ENCODE results near the gene C16orf92. TPM values are rescaled to one million over a fixed set of nuclear protein-coding genes. Genes with fewer than 3 reads are reported as not detected.
A peak's percentile ranks its signal among the peaks of the same experiment; 100 is the strongest.

C16orf92 gene
- total RNA-seq, 1 donor from 2014 or later = not detected

- H3K4me3 ChIP-seq = no peak overlapping the region
- H4K20me1 ChIP-seq (ENCODE audit: low read depth) = no peaks in the 10 kb centered on the region
- H3K27me3 ChIP-seq = no peaks in the 10 kb centered on the region
- no peak for DNase-seq (ENCODE audit: low spot score)
- H3K27ac ChIP-seq = no peak overlapping the region
- Mint-ChIP-seq H3K27me3 (ENCODE audit: insufficient read depth, low read depth) (peaks cover 6% of the 10 kb centered on the region), H3K4me3 (no peak overlapping the region), H3K27ac (no peak overlapping the region), H3K4me1 (peaks cover 29% of the 10 kb centered on the region), H3K36me3 (peaks cover 15% of the 10 kb centered on the region), H3K9me3 (no peaks in the 10 kb centered on the region)
- no peak overlapping the region for H2AFZ ChIP-seq (replicated peaks)
- no peaks in the 10 kb centered on the region for H3K36me3 ChIP-seq
- H3K9me3 ChIP-seq (ENCODE audit: low read depth) = no peaks in the 10 kb centered on the region
- H3K4me1 ChIP-seq = peaks cover 12% of the 10 kb centered on the region
- H3K9ac ChIP-seq = no peak overlapping the region
- peaks cover 20% of the 10 kb centered on the region for H3F3A ChIP-seq (ENCODE audit: low read depth)
- H3K4me2 ChIP-seq = no peak overlapping the region
- H3K79me2 ChIP-seq (ENCODE audit: low read depth) = peaks cover 11% of the 10 kb centered on the region
- TF ChIP-seq, protein P1, sequence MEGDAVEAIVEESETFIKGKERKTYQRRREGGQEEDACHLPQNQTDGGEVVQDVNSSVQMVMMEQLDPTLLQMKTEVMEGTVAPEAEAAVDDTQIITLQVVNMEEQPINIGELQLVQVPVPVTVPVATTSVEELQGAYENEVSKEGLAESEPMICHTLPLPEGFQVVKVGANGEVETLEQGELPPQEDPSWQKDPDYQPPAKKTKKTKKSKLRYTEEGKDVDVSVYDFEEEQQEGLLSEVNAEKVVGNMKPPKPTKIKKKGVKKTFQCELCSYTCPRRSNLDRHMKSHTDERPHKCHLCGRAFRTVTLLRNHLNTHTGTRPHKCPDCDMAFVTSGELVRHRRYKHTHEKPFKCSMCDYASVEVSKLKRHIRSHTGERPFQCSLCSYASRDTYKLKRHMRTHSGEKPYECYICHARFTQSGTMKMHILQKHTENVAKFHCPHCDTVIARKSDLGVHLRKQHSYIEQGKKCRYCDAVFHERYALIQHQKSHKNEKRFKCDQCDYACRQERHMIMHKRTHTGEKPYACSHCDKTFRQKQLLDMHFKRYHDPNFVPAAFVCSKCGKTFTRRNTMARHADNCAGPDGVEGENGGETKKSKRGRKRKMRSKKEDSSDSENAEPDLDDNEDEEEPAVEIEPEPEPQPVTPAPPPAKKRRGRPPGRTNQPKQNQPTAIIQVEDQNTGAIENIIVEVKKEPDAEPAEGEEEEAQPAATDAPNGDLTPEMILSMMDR (IDR thresholded peaks at IDR 0.05) = no peak
- TF ChIP-seq EZH2 (IDR thresholded peaks at IDR 0.05) (no peak), EZH2phosphoT487 (IDR thresholded peaks at IDR 0.05) (no peak)
Measured at GRCh38 chr16:29992344-29992967, 30.5 kb upstream of the C16orf92 start.

DNA sequence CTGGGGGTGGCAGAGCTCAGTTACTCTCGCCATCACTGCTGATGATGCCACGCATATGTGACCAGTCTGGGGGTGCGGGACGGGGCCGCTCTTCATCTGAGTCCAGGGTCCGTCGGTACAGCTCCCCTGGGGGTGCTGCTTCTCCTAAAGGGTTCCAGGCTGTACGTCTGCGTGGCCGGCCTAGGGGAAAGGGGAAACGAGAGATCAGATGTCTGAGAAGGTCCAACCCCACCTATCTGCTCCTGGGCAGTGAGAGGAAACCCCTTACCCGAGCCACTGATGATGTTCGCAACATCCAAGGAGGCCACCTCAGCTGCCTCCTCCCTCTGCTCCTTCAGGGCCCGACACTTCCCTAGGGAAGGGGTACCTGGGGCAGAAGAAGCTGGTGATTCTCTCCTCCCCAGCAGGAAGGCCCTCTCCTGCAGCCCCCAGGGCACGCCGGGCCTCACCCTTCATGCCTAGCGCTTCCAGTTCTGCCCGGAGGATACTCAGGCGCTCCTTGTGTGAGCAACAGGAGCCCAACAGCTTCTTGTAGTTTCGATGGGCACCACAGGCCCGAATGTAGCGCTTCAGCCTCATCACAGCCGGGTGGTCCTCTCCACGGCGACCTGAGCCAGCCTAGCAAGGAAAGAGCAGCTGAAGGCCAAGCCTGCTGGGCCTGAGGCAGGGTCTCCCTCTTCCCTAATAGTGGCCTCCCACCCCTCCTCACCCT lies 29.7 kb upstream of the C16orf92 start:
- no peak overlapping the region for H3K27ac ChIP-seq
- H3K79me2 ChIP-seq (ENCODE audit: low read depth) = peaks cover 12% of the 10 kb centered on the region
- Mint-ChIP-seq H3K27ac (no peak overlapping the region), H3K9me3 (no peaks in the 10 kb centered on the region), H3K36me3 (peaks cover 12% of the 10 kb centered on the region), H3K27me3 (ENCODE audit: insufficient read depth, low read depth) (peaks cover 9% of the 10 kb centered on the region), H3K4me1 (peaks cover 29% of the 10 kb centered on the region), H3K4me3 (peak overlapping the region; percentile 97)
- H3F3A ChIP-seq (ENCODE audit: low read depth) = peaks cover 20% of the 10 kb centered on the region
- no peak overlapping the region for H3K4me3 ChIP-seq
- H4K20me1 ChIP-seq (ENCODE audit: low read depth) = no peaks in the 10 kb centered on the region
- no peak overlapping the region for H3K9ac ChIP-seq
- TF ChIP-seq, protein P1 (IDR thresholded peaks at IDR 0.05) = no peak
- TF ChIP-seq EZH2phosphoT487 (IDR thresholded peaks at IDR 0.05) = no peak
- TF ChIP-seq EZH2 (IDR thresholded peaks at IDR 0.05) = no peak
- no peak overlapping the region for H2AFZ ChIP-seq (replicated peaks)
- no peaks in the 10 kb centered on the region for H3K9me3 ChIP-seq (ENCODE audit: low read depth)
- no peaks in the 10 kb centered on the region for H3K27me3 ChIP-seq
- no peak overlapping the region for H3K4me2 ChIP-seq
- DNase-seq (ENCODE audit: low spot score) = no peak
- H3K36me3 ChIP-seq = no peaks in the 10 kb centered on the region
- peaks cover 12% of the 10 kb centered on the region for H3K4me1 ChIP-seq

DNA sequence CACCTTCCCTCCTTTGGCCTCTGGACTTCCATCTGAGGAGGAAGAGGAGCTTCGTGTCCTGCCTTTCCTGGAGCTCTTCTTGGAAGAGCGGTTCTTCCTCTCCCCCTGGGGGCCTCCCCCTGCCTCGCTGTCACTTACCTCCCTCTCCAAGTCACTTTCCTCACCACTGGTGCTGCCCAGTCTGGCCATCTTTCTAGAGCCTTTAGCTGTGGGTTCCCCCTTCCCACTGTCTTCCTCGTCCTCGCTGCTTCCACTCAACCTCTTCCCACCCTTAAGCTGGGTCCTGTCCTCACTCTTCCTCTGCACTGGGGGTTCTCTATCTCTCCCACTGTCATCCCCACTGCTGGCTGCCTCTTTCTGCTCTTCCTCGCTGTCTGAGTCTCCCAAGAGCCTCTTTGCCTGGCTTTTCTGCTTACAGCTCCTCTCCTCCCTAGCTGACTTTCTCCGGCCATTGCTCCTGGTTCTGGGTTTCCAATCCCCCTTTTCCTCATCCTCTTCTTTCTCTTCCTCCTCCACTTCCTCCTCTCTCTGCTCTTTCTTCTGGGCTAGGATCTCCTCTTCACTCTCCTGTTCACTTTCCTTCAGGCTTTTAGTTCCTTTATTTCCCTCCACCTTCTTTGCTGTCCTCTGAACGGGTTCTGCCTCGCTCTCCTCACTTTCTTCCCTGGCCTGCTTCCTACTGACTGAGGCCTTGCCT lies 28.9 kb upstream of the C16orf92 start:
- H3K27me3 Mint-ChIP-seq (ENCODE audit: insufficient read depth, low read depth) = peaks cover 12% of the 10 kb centered on the region

More for the DNA sequence above, 28.9 kb upstream of the C16orf92 start:
- Mint-ChIP-seq H3K9me3 (no peaks in the 10 kb centered on the region), H3K36me3 (peaks cover 11% of the 10 kb centered on the region), H3K4me3 (peak overlapping the region; percentile 97), H3K4me1 (peaks cover 27% of the 10 kb centered on the region), H3K27ac (no peak overlapping the region)
- Histone ChIP-seq H3K9me3 (ENCODE audit: low read depth) (no peaks in the 10 kb centered on the region), H3K27ac (no peak overlapping the region), H4K20me1 (ENCODE audit: low read depth) (no peaks in the 10 kb centered on the region), H3K36me3 (no peaks in the 10 kb centered on the region), H3F3A (ENCODE audit: low read depth) (peaks cover 20% of the 10 kb centered on the region), H3K79me2 (ENCODE audit: low read depth) (peaks cover 12% of the 10 kb centered on the region), H3K4me1 (peaks cover 12% of the 10 kb centered on the region), H3K4me3 (peak overlapping the region; percentile 80), H3K4me2 (peak overlapping the region; percentile 78), H2AFZ (replicated peaks) (no peak overlapping the region), H3K27me3 (no peaks in the 10 kb centered on the region), H3K9ac (no peak overlapping the region)
- TF ChIP-seq EZH2 (IDR thresholded peaks at IDR 0.05) (no peak), EZH2phosphoT487 (IDR thresholded peaks at IDR 0.05) (no peak)
- TF ChIP-seq, protein P1 (IDR thresholded peaks at IDR 0.05) = no peak
- no peak for DNase-seq (ENCODE audit: low spot score)

All from neural progenitor cell (in vitro differentiated cells).